HG03095 (cell line): ENCODE measurements around the gene ZNF14.
"Not testable (repeated sequence)": the region's sequence is repeated elsewhere in the genome, so short reads cannot be mapped to it uniquely, and the experiment has no call there.

Experiments used
- ATAC-seq: cut with Tn5 transposase; IDR thresholded peaks from one replicate; pipeline ENCODE4 v1.9.1; 2021; ENCODE audit warnings: moderate library complexity; ENCODE audit not compliant: unreplicated experiment

ZNF14 gene

GRCh38 chr19:19696386-19696785 is 36.5 kb downstream of the ZNF14 start:
- no peak for ATAC-seq

GRCh38 chr19:19691683-19692082 is 41.2 kb downstream of the ZNF14 start:
- no peak for ATAC-seq

- ATAC-seq: not testable (repeated sequence)
Observed at GRCh38 chr19:19689023-19689422, 43.9 kb downstream of the ZNF14 start.

GRCh38 chr19:19687090-19687489 is 45.8 kb downstream of the ZNF14 start:
- no peak for ATAC-seq

GRCh38 chr19:19686580-19686979 is 46.3 kb downstream of the ZNF14 start:
- no peak for ATAC-seq

GRCh38 chr19:19686119-19686518 is 46.8 kb downstream of the ZNF14 start:
- not testable (repeated sequence) for ATAC-seq

- ATAC-seq: no peak
Observed at GRCh38 chr19:19679176-19680073, 53.5 kb downstream of the ZNF14 start.

GRCh38 chr19:19677579-19677978 is 55.3 kb downstream of the ZNF14 start:
- no peak for ATAC-seq

GRCh38 chr19:19674315-19674714 is 58.6 kb downstream of the ZNF14 start:
- no peak for ATAC-seq

GRCh38 chr19:19672816-19673215 is 60.1 kb downstream of the ZNF14 start:
- no peak for ATAC-seq

- no peak for ATAC-seq
Observed at GRCh38 chr19:19670070-19670551, 62.8 kb downstream of the ZNF14 start.

- ATAC-seq: peak; percentile 64
Observed at GRCh38 chr19:19668230-19669012, 64.5 kb downstream of the ZNF14 start, which contains the start of gene ZNF101. Gene ZNF101 (plus strand): TSS chr19:19668839. CDS start chr19:19668964, 125 bp downstream.

GRCh38 chr19:19665420-19665948 is 67.4 kb downstream of the ZNF14 start:
- not testable (repeated sequence) for ATAC-seq

GRCh38 chr19:19663256-19664120 is 69.4 kb downstream of the ZNF14 start, which contains the start of gene ATP13A1:
Gene ATP13A1 (minus strand): TSS chr19:19663676. CDS start chr19:19663666, 10 bp downstream.
- ATAC-seq: peak; percentile 65

- ATAC-seq: no peak
Observed at GRCh38 chr19:19662871-19663255, 70.0 kb downstream of the ZNF14 start.

GRCh38 chr19:19662344-19662743 is 70.6 kb downstream of the ZNF14 start:
- ATAC-seq: no peak

GRCh38 chr19:19661675-19662251 is 71.1 kb downstream of the ZNF14 start:
- ATAC-seq: peak; percentile 40

- no peak for ATAC-seq
Observed at GRCh38 chr19:19661141-19661674, 71.7 kb downstream of the ZNF14 start.
